IPS DF 6.9 (cell line): Measurements from ENCODE around the gene WDFY4.
A peak's percentile ranks its signal among the peaks of the same experiment; 100 is the strongest.

Source experiments
- DNase-seq: peaks from one replicate; pipeline ENCODE4 v3.0.0-alpha.2; 2013; ENCODE audit warnings: low read depth, low spot score
- H3K27ac ChIP-seq: one replicate; pipeline ENCODE4 v1.5.1; 2013; ENCODE audit warnings: low read length, control low read depth
- H3K27me3 ChIP-seq: 2 replicates; pipeline ENCODE4 v1.6.1; 2013; ENCODE audit warnings: mild to moderate bottlenecking, low read length; ENCODE audit not compliant: control insufficient read depth, insufficient read depth
- H3K36me3 ChIP-seq: 2 replicates; pipeline ENCODE4 v1.6.1; 2013; ENCODE audit warnings: low read length; ENCODE audit not compliant: control insufficient read depth, insufficient read depth
- H3K4me1 ChIP-seq: 2 replicates; pipeline ENCODE4 v1.6.1; 2013; ENCODE audit warnings: low read length; ENCODE audit not compliant: control insufficient read depth, insufficient read depth
- H3K4me3 ChIP-seq: 2 replicates; pipeline ENCODE4 v1.5.1; 2013; ENCODE audit warnings: mild to moderate bottlenecking, low read length
- H3K9me3 ChIP-seq: 2 replicates; pipeline ENCODE4 v1.6.1; 2013; ENCODE audit warnings: low read length, inconsistent platforms; ENCODE audit not compliant: control insufficient read depth, insufficient read depth
- WGBS: extraction: QIAGEN DNeasy Blood & Tissue Kit; methylation state at CpG from one replicate; pipeline ENCODE4 v1.1.7; 2013; ENCODE audit warnings: mixed read lengths, missing lambda C conversion rate; ENCODE audit not compliant: insufficient read length, insufficient coverage; 5-methylcytosine and 5-hydroxymethylcytosine counted together

Gene WDFY4

DNA sequence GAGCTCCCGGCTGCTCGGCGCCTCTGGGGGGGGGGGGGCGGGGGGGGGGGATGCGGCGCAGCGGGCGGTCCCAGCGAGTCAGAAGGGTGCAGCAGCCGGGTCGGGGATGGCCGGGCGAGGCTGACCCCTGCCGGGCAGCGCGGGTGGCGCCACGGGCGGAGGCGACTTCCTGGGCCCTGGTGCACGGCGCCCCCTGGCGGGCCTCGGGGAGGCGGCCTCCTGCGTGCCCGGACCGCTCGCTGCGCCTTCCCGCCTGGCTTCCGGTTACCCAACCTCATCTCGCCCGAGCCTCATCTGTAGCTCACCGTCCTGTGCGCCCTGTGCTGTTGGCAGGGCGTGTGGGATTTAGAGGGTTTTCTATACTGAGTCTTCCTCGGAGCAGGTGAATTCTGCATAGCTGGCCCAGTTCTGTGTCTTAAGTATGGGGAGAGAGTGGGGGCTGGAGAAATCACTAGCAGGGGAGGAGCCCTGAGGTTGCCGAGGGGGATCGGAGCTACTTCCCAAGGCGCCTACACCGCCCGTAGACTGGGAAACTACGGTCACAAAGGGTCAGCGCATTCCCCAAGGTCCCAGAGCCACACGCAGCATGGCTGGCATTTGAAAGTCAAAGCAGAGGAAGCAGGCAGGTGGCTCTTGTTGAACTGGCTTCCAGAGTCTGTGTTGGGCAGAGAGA lies 28.3 kb upstream of the WDFY4 start:
- DNase-seq = peak; percentile 58
- Histone ChIP-seq H3K36me3 (no peaks in the 10 kb centered on the region), H3K4me3 (peak overlapping the region; percentile 31; the same call in 1 of the 2 replicates), H3K4me1 (peaks cover 3% of the 10 kb centered on the region), H3K27me3 (no peaks in the 10 kb centered on the region; the same call in 1 of the 2 replicates), H3K27ac (no peak overlapping the region), H3K9me3 (no peaks in the 10 kb centered on the region)
- whole genome bisulfite sequencing = no CpG with 5 or more reads among the region's 46 CpGs

DNA sequence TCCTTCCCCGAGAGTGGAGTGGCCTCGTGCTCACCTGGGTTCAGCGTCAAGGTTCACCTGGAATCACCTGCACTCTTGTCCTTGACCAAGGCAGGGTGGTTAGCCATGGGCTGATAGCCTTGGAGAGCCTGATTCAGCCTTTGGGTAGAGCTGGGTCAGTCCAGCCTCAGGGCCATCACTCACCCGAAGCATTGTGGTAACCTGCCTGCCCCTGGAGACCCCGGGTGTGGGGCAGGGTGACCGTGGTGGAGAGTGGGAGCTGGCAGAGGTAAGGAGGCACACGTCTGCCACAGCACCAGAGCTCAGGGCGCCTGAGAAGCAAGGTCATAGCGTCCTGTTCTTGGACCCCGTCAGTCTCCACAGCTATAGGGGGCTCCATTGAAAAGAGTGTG lies 27.8 kb upstream of the WDFY4 start:
- Histone ChIP-seq H3K27me3 (no peaks in the 10 kb centered on the region; the same call in 1 of the 2 replicates), H3K4me1 (peaks cover 5% of the 10 kb centered on the region), H3K27ac (no peak overlapping the region), H3K9me3 (no peaks in the 10 kb centered on the region), H3K4me3 (no peak overlapping the region), H3K36me3 (no peaks in the 10 kb centered on the region)
- DNase-seq = no peak
- no CpG with 5 or more reads among the region's 10 CpGs for WGBS

DNA sequence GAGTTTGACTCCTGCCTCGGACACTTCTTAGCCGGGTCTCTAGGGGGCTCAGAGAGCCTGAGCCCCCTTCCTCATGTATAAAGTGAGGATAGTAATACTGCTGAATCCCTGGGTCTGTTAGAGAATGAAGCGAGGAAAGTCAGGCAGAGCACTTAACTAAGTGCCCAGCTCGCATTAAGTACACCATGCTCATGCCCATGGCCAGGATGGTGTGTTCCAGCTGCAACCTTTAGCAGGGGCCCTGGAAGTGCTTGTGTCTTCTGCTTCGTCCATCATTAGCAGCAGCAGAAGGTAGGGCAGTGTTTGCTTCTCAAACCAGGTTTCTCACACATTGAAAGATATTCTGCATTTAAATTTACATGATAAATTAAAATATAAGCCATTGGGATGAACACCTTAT lies 27.3 kb upstream of the WDFY4 start:
- no CpG with 5 or more reads among the region's 5 CpGs for WGBS
- no peak for DNase-seq
- Histone ChIP-seq H3K4me1 (peaks cover 5% of the 10 kb centered on the region), H3K36me3 (no peaks in the 10 kb centered on the region), H3K27me3 (no peaks in the 10 kb centered on the region; the same call in 1 of the 2 replicates), H3K27ac (no peak overlapping the region), H3K9me3 (no peaks in the 10 kb centered on the region), H3K4me3 (no peak overlapping the region)

DNA sequence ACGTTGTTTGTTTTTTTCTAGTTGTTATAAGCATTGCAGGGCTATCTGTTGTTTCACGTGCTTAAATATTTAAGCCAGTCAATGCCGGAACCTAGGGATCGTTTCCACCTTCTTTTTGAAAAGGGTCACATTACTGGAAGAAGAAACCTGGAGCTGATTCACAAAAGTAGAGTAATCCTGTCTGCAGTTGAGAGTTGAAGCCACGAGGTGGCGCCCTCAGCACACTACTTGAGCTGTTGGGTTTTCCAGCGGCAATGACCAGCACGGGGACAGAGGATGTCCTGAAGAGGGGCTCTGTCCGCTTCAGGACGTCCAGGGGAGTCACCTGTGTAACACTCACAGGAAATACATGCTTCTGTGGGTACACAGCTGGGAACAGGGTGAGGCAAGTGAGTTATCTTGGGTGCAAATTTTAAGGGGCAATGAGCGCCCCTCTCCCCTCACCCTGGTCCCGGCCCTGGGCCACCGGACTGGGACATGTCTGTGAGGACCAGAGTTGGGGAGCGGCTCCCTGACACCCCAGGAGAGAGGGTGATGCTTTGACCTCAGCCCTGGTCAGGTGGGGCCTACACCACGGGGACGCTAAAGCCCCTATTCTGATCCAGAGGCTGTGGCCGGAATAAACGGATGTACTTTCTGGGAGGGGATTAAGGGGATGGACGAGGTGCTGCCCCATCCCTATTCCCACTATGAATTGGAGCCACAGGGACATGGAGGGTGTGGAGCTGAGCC lies 26.3 kb upstream of the WDFY4 start:
- no CpG with 5 or more reads among the region's 19 CpGs for WGBS
- Histone ChIP-seq H3K4me1 (peaks cover 5% of the 10 kb centered on the region), H3K27ac (no peak overlapping the region), H3K27me3 (no peaks in the 10 kb centered on the region; the same call in 1 of the 2 replicates), H3K36me3 (no peaks in the 10 kb centered on the region), H3K9me3 (no peaks in the 10 kb centered on the region), H3K4me3 (no peak overlapping the region)
- peak; percentile 85 for DNase-seq

DNA sequence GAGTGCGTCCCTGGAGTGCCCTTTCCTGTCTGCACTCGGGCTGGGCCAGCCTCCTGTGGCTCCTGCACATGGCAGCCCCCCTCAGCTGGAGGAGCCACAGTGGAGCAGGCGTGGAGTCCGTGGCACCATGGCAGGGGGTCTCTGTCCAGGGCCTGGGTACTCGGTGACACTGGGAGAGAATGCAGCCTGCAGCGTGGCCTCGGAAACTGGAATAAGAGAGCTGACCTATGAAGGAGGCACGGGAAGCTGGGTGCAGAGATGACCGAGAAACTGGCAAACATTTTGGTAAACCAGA lies 25.8 kb upstream of the WDFY4 start:
- no CpG with 5 or more reads among the region's 9 CpGs for WGBS
- no peak for DNase-seq

DNA sequence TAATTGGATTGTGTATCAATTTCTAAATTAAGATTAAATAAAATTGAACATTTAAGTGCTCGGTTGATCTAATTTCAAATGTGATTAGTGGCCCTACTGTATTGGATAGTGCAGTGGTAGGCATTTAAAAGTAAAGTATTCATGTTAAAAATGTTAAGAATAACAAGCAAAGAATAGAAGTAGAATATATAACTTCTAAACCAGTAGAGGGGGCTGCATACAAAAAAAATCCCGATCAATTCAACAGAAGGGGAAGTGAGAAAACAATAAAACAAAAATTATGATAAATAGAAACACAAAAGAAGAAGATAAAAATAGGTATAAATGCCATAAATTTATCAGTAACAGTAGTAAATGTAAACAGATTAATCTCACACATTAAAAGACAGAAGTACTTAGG lies 24.9 kb upstream of the WDFY4 start:
- Histone ChIP-seq H3K9me3 (no peaks in the 10 kb centered on the region), H3K27me3 (no peaks in the 10 kb centered on the region; the same call in 1 of the 2 replicates), H3K36me3 (no peaks in the 10 kb centered on the region), H3K4me3 (no peak overlapping the region), H3K27ac (no peak overlapping the region), H3K4me1 (peaks cover 5% of the 10 kb centered on the region)
- WGBS = no CpG with 5 or more reads among the region's 2 CpGs
- no peak for DNase-seq

More for the DNA sequence above, 25.8 kb upstream of the WDFY4 start:
- Histone ChIP-seq H3K4me3 (no peak overlapping the region), H3K9me3 (no peaks in the 10 kb centered on the region), H3K4me1 (peaks cover 5% of the 10 kb centered on the region), H3K27ac (no peak overlapping the region), H3K27me3 (no peaks in the 10 kb centered on the region; the same call in 1 of the 2 replicates), H3K36me3 (no peaks in the 10 kb centered on the region)

DNA sequence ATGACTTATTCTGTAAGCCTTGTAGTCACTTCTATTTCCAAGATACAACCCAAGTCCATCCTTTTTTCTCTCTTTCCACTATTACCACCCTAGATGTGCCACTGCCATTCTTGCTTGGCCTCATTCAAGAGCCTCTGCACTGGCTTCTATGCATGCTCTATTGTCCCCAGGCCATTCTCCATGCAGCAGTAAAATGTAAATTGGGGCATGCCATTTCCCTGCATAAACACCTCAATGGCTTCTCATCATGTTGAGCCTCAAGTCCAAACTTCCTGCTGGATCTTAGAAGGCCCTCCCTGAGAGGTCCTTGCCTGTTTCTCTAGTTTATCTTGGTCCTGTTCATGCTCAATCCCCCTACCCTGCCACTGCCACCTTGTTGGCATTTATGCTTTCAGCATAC lies 23.2 kb upstream of the WDFY4 start:
- Histone ChIP-seq H3K4me3 (no peak overlapping the region), H3K4me1 (peaks cover 5% of the 10 kb centered on the region), H3K27me3 (no peaks in the 10 kb centered on the region; the same call in 1 of the 2 replicates), H3K9me3 (no peaks in the 10 kb centered on the region), H3K36me3 (no peaks in the 10 kb centered on the region), H3K27ac (no peak overlapping the region)
- DNase-seq = no peak

DNA sequence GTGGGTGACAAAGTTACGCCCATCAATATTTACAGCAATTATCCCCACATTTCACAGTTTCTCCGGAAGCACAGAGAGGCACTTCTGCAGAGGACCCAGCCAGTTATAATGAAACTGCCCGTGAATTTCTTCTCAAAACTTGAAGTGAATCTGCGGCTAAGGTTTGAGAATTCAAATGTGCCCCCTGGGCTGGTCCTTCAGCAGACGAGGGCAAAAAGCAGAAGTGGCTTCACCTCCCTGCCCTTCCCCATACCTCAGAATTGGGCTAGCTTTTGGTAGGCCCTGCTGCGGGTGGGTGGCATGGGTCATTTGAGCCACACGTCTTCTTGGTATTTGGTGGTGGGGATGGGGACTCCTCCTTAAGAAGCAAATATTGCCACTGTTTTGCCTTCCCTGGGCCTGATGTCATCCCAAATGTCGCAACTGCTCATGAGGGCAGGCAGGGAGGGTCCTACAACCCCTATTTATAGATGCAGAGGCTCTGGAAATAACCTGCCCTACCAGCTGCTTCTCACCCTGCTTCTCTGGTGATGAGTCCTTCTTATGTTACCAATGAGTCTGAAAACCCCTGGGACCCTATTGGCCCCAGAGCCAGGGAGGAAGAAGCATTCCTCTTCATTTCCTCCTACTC lies 16.6 kb upstream of the WDFY4 start:
- no peak for DNase-seq
- Histone ChIP-seq H3K27me3 (no peaks in the 10 kb centered on the region), H3K27ac (no peak overlapping the region), H3K9me3 (no peaks in the 10 kb centered on the region), H3K4me3 (no peak overlapping the region), H3K36me3 (no peaks in the 10 kb centered on the region), H3K4me1 (peaks cover 2% of the 10 kb centered on the region; the same call in 1 of the 2 replicates)
- WGBS = no CpG with 5 or more reads among the region's 8 CpGs

DNA sequence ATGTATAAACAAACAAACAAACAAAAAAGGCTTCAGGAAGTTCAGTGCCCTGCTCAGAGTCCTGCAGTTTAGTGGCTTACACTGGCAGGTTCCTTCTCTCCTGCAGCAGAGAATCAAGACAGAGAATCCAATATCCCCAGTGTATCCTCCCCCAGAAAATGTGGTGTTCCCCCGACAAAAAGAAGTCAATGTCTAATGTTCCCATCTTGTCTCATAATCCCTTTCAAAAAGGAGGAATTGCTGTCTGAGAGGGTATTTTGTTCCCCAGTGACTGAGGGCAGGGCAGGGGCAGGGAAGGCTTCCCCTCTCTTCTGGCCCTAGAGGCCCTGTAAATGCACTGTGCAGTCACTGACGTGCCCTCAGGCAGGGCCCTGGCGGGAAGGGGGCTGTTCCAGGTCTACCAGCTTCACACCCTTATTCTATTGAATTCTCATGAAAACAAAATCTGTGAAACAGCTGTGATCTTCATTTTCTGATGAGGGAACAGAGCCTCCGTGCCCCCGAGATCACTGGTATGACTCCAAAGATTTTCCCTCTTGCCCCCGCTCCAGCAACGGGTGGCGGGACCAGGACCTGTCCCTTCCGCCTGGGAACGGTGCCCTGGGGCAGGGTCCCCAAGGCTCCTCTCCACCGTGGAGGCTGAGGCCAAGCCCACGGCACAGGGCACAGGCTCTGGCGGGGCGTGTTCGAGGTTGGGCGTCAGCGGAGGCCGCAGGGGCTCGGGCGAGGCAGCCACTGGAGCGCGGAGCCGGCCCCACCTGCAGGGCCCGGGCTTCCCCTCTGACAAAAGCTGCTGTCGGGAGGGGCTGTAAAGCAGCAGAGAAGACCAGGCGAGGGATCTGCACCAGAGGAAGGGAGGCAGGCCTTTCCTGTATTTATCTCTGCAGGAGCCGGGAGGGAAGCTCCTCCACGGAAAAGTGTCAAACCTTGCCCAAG lies 13.4 kb upstream of the WDFY4 start:
- WGBS = no CpG with 5 or more reads among the region's 28 CpGs
- no peaks in the 10 kb centered on the region for H3K27me3 ChIP-seq
- peaks cover 2% of the 10 kb centered on the region; the same call in 1 of the 2 replicates for H3K4me1 ChIP-seq
- DNase-seq = no peak
- H3K4me3 ChIP-seq = no peak overlapping the region
- no peaks in the 10 kb centered on the region for H3K9me3 ChIP-seq
- no peaks in the 10 kb centered on the region for H3K36me3 ChIP-seq
- no peak overlapping the region for H3K27ac ChIP-seq
